Aortic smooth muscle cell (primary cell): ENCODE measurements around the gene OPRD1. TPM values are rescaled to one million over a fixed set of nuclear protein-coding genes. Genes with fewer than 3 reads are reported as not detected.

ENCODE experiments used
- total RNA-seq: library from RNA; depleted of rRNA; stranded (reverse); fragments of >200 nt; gene quantifications from 2 replicates; pipeline ENCODE4 v1.2.3, GENCODE V29; 2014

The OPRD1 gene
- total RNA-seq = under 0.01 TPM in 1 of 2 replicates, not detected in the other

GRCh38 chr1:28811766-28812668, at the start of gene OPRD1:
TSS of gene OPRD1 (plus strand) at chr1:28812170. CDS start at chr1:28812384, 214 bp downstream.

GRCh38 chr1:28914228-28915030, 102.5 kb downstream of the OPRD1 start, which contains the start of gene EPB41:
TSS of gene EPB41 (plus strand) at chr1:28914569. CDS start at chr1:28987438, 72,869 bp downstream.

Other genes with a start within 250 kb of the OPRD1 start
- 0.93 and 1.7 TPM in 2 replicates for gene RAB42, start 219.9 kb upstream of the OPRD1 start, total RNA-seq
- 53.9 and 61.6 TPM in 2 replicates for gene TAF12, start 169.1 kb upstream of the OPRD1 start, total RNA-seq
- under 0.01 TPM in 1 of 2 replicates, not detected in the other for gene RNU11, start 163.6 kb upstream of the OPRD1 start, total RNA-seq
- gene GMEB1, start 143.4 kb upstream of the OPRD1 start, total RNA-seq = 7.0 and 7.8 TPM in 2 replicates
- gene YTHDF2, start 75.2 kb upstream of the OPRD1 start, total RNA-seq = 44.1 and 45.8 TPM in 2 replicates
- gene EPB41, start 102.4 kb downstream of the OPRD1 start, total RNA-seq = 5.7 and 10.1 TPM in 2 replicates